Upper lobe of left lung (tissue), 4 donors: ENCODE results near the gene ANKFN1.

ENCODE experiments used
- EP300 ChIP-seq, 4 donors: sonication (generic); formaldehyde crosslinking; IDR thresholded peaks; one replicate each; pipeline ENCODE4 v1.5.1; 2017; ENCODE audit warnings: antibody characterized with exemption in 4 of 4, control low read depth in 2 of 4
- POLR2A ChIP-seq, 4 donors: fragments of 450-650 bp; IDR thresholded peaks; one replicate each; pipeline ENCODE4 v1.5.1; 2016 to 2017; ENCODE audit warnings: antibody characterized with exemption in 4 of 4, mild to moderate bottlenecking in 2 of 4
- POLR2AphosphoS5 ChIP-seq, 2 donors: sonication (generic); formaldehyde crosslinking; IDR thresholded peaks; one replicate each; pipeline ENCODE4 v1.5.1; 2017; ENCODE audit warnings: antibody characterized with exemption in 2 of 2
- TF ChIP-seq, protein P1 (sequence below), 6 experiments: fragments of 450-650 bp in 4 of 6; fragments of 200-600 bp in 2 of 6; sonication (generic) in 2 of 6; IDR thresholded peaks; one replicate each; pipeline ENCODE4 v1.5.1; 2016 to 2019; ENCODE audit warnings: antibody characterized with exemption in 6 of 6

DNA sequence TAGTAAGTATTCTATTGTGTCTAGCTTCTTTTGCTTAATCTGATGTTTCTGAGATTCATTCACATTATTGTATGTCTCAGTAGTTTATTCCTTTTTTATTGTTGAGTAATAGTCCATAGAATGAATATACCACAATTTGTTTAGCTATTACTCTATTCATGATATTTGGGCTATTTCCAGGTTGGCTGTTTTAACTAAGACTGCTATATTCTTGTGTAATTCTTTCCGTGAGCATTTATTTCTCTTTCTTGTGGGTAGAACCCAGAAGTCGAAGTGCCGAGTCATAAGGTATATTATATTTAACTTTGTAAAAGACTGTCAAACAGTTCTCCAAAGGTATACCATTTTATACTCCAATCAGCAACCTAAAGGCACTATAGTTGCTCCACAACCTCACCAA, 160.8 kb downstream of the ANKFN1 start:
- TF ChIP-seq POLR2A (IDR thresholded peaks at IDR 0.05): no peak
- TF ChIP-seq, protein P1, sequence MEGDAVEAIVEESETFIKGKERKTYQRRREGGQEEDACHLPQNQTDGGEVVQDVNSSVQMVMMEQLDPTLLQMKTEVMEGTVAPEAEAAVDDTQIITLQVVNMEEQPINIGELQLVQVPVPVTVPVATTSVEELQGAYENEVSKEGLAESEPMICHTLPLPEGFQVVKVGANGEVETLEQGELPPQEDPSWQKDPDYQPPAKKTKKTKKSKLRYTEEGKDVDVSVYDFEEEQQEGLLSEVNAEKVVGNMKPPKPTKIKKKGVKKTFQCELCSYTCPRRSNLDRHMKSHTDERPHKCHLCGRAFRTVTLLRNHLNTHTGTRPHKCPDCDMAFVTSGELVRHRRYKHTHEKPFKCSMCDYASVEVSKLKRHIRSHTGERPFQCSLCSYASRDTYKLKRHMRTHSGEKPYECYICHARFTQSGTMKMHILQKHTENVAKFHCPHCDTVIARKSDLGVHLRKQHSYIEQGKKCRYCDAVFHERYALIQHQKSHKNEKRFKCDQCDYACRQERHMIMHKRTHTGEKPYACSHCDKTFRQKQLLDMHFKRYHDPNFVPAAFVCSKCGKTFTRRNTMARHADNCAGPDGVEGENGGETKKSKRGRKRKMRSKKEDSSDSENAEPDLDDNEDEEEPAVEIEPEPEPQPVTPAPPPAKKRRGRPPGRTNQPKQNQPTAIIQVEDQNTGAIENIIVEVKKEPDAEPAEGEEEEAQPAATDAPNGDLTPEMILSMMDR (IDR thresholded peaks at IDR 0.05): no peak
- TF ChIP-seq EP300 (IDR thresholded peaks at IDR 0.05): no peak
- TF ChIP-seq POLR2AphosphoS5 (IDR thresholded peaks at IDR 0.05): no peak
